ENCODE results near the gene CCDC87.

Gene CCDC87

GRCh38 chr11:66548774-66549630, 43.9 kb downstream of the CCDC87 start:
- Histone ChIP-seq H3K9me3 (ENCODE audit: insufficient read depth, low read length) (no peaks in the 10 kb centered on the region), H3K27me3 (ENCODE audit: low read length) (no peaks in the 10 kb centered on the region), H3K4me3 (ENCODE audit: insufficient read depth, low read length, poor library complexity, severe bottlenecking) (no peak overlapping the region), H3K27ac (ENCODE audit: low read depth, low read length) (no peak overlapping the region), H3K4me2 (ENCODE audit: low read depth, low read length, poor library complexity, severe bottlenecking) (no peak overlapping the region), H3K79me2 (ENCODE audit: insufficient read depth, low read length) (no peaks in the 10 kb centered on the region), H3K9me2 (replicated peaks; ENCODE audit: insufficient read depth, low read length) (no peaks in the 10 kb centered on the region), H3K9ac (ENCODE audit: low read length) (no peak overlapping the region), H3F3A (ENCODE audit: insufficient read depth) (peaks cover 16% of the 10 kb centered on the region), H4K20me1 (ENCODE audit: low read depth, low read length) (no peaks in the 10 kb centered on the region), H2AFZ (ENCODE audit: low read depth, low read length, severe bottlenecking) (no peak overlapping the region), H3K36me3 (ENCODE audit: low read length) (no peaks in the 10 kb centered on the region)
- TF ChIP-seq EZH2phosphoT487 (conservative IDR thresholded peaks at IDR 0.05; ENCODE audit: low read length) (no peak), CTCF (IDR thresholded peaks at IDR 0.05; ENCODE audit: insufficient read depth, low read length, poor library complexity, severe bottlenecking) (no peak)

GRCh38 chr11:66548041-66548440, 44.8 kb downstream of the CCDC87 start:
- no peaks in the 10 kb centered on the region for H4K20me1 ChIP-seq (ENCODE audit: low read depth, low read length)
- H3K9me2 ChIP-seq (replicated peaks; ENCODE audit: insufficient read depth, low read length): no peaks in the 10 kb centered on the region
- no peak overlapping the region for H3K4me2 ChIP-seq (ENCODE audit: low read depth, low read length, poor library complexity, severe bottlenecking)
- H3K27ac ChIP-seq (ENCODE audit: low read depth, low read length): no peak overlapping the region
- no peaks in the 10 kb centered on the region for H3K27me3 ChIP-seq (ENCODE audit: low read length)
- H3K9ac ChIP-seq (ENCODE audit: low read length): no peak overlapping the region
- no peaks in the 10 kb centered on the region for H3K36me3 ChIP-seq (ENCODE audit: low read length)
- no peak for TF ChIP-seq EZH2phosphoT487 (conservative IDR thresholded peaks at IDR 0.05; ENCODE audit: low read length)
- TF ChIP-seq CTCF (IDR thresholded peaks at IDR 0.05; ENCODE audit: insufficient read depth, low read length, poor library complexity, severe bottlenecking): no peak
- H3F3A ChIP-seq (ENCODE audit: insufficient read depth): peaks cover 16% of the 10 kb centered on the region
- H3K79me2 ChIP-seq (ENCODE audit: insufficient read depth, low read length): no peaks in the 10 kb centered on the region
- H3K4me3 ChIP-seq (ENCODE audit: insufficient read depth, low read length, poor library complexity, severe bottlenecking): no peak overlapping the region
- H2AFZ ChIP-seq (ENCODE audit: low read depth, low read length, severe bottlenecking): no peak overlapping the region
- H3K9me3 ChIP-seq (ENCODE audit: insufficient read depth, low read length): no peaks in the 10 kb centered on the region

- Histone ChIP-seq H3K79me2 (ENCODE audit: insufficient read depth, low read length) (no peaks in the 10 kb centered on the region), H3K27ac (ENCODE audit: low read depth, low read length) (no peak overlapping the region), H3K9me3 (ENCODE audit: insufficient read depth, low read length) (no peaks in the 10 kb centered on the region), H3K9ac (ENCODE audit: low read length) (no peak overlapping the region), H3K27me3 (ENCODE audit: low read length) (no peaks in the 10 kb centered on the region), H3K9me2 (replicated peaks; ENCODE audit: insufficient read depth, low read length) (no peaks in the 10 kb centered on the region), H2AFZ (ENCODE audit: low read depth, low read length, severe bottlenecking) (no peak overlapping the region), H3K4me3 (ENCODE audit: insufficient read depth, low read length, poor library complexity, severe bottlenecking) (no peak overlapping the region), H3K36me3 (ENCODE audit: low read length) (no peaks in the 10 kb centered on the region), H3K4me2 (ENCODE audit: low read depth, low read length, poor library complexity, severe bottlenecking) (no peak overlapping the region), H4K20me1 (ENCODE audit: low read depth, low read length) (no peaks in the 10 kb centered on the region), H3F3A (ENCODE audit: insufficient read depth) (peaks cover 16% of the 10 kb centered on the region)
- TF ChIP-seq EZH2phosphoT487 (conservative IDR thresholded peaks at IDR 0.05; ENCODE audit: low read length) (no peak), CTCF (IDR thresholded peaks at IDR 0.05; ENCODE audit: insufficient read depth, low read length, poor library complexity, severe bottlenecking) (no peak)
Observed at GRCh38 chr11:66547662-66548009, 45.2 kb downstream of the CCDC87 start.
